ENCODE data around the gene RIF1.

Gene RIF1

GRCh38 chr2:151522556-151522955 lies 112.9 kb downstream of the RIF1 start:
- no peak for DNase-seq (ENCODE audit: low read depth, low spot score)

DNA sequence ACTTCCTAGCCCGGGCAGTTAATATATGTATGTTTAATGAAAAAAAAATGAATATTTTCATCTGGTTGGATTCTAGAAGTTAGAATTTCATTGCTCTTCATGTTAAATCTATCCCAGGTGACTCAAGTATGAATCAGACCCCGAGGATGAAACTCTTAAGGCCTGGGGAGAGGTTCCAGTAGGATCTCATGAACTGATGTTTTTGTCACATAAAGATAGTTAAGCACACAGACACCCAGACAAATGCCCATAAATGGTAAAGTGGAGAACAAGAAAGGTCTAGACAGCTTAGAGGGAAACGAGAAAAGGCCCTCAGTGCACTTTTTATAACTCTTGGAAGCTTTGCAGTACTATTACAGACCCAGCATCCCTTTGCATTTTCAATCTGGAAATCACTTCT lies 114.1 kb downstream of the RIF1 start:
- no peak for DNase-seq (ENCODE audit: low read depth, low spot score)

GRCh38 chr2:151525821-151526373 lies 116.2 kb downstream of the RIF1 start:
- no peak for DNase-seq (ENCODE audit: low read depth, low spot score)

- no peak for DNase-seq (ENCODE audit: low read depth, low spot score)
Observed at GRCh38 chr2:151526572-151527090, 116.9 kb downstream of the RIF1 start.
